ENCODE results near the gene SYNJ2.

The SYNJ2 gene

GRCh38 chr6:158015188-158015506, 33.5 kb downstream of the SYNJ2 start:
- DNase-seq: no peak

GRCh38 chr6:158016571-158017383, 35.1 kb downstream of the SYNJ2 start:
- DNase-seq: no peak

- DNase-seq: no peak
Observed at GRCh38 chr6:158017621-158018040, 36.0 kb downstream of the SYNJ2 start.

- DNase-seq: no peak
Observed at GRCh38 chr6:158018041-158018771, 36.5 kb downstream of the SYNJ2 start.

GRCh38 chr6:158018851-158019361, 37.2 kb downstream of the SYNJ2 start:
- no peak for DNase-seq

- DNase-seq: no peak
Observed at GRCh38 chr6:158019416-158019815, 37.8 kb downstream of the SYNJ2 start.

- no peak for DNase-seq
Observed at GRCh38 chr6:158020272-158020711, 38.6 kb downstream of the SYNJ2 start.

GRCh38 chr6:158020811-158021210, 39.1 kb downstream of the SYNJ2 start:
- DNase-seq: no peak

GRCh38 chr6:158021376-158021775, 39.7 kb downstream of the SYNJ2 start:
- no peak for DNase-seq

GRCh38 chr6:158021814-158022748, 40.4 kb downstream of the SYNJ2 start:
- DNase-seq: no peak

- no peak for DNase-seq
Observed at GRCh38 chr6:158022749-158023596, 41.3 kb downstream of the SYNJ2 start.

- no peak for DNase-seq
Observed at GRCh38 chr6:158023597-158023939, 41.9 kb downstream of the SYNJ2 start.

- DNase-seq: no peak
Observed at GRCh38 chr6:158024566-158025297, 43.1 kb downstream of the SYNJ2 start.

- peak; percentile 76 for DNase-seq
Observed at GRCh38 chr6:158026054-158026900, 44.6 kb downstream of the SYNJ2 start.

GRCh38 chr6:158026901-158027589, 45.4 kb downstream of the SYNJ2 start:
- DNase-seq: no peak

GRCh38 chr6:158027590-158028285, 46.1 kb downstream of the SYNJ2 start:
- DNase-seq: no peak

- no peak for DNase-seq
Observed at GRCh38 chr6:158028421-158028820, 46.8 kb downstream of the SYNJ2 start.

GRCh38 chr6:158028876-158029275, 47.2 kb downstream of the SYNJ2 start:
- no peak for DNase-seq

GRCh38 chr6:158029668-158030230, 48.1 kb downstream of the SYNJ2 start:
- DNase-seq: no peak

All from activated effector memory CD4-positive, alpha-beta T cell treated with Interleukin-2 at 50 U/mL for 16 hours (primary cell).